BJ (cell line): ENCODE measurements around the gene ROPN1. TPM values are rescaled to one million over a fixed set of nuclear protein-coding genes. Genes with fewer than 3 reads are reported as not detected.

Experiments
- CTCF ChIA-PET: fragments of 350-600 bp; formaldehyde crosslinking; extraction: SDS; loops from one replicate; lab custom pipeline; 2021; ENCODE audit warnings: antibody characterized with exemption, inconsistent platforms; lab: Yijun Ruan, JAX
- POLR2A ChIA-PET: fragments of 300-600 bp; sonication (Branson Sonifier 250); formaldehyde crosslinking; extraction: SDS; loops from one replicate; lab custom pipeline; 2021; ENCODE audit warnings: antibody characterized with exemption; lab: Charles Lee
- DNase-seq: peaks from one replicate; pipeline ENCODE4 v3.0.0-alpha.2; 2011; ENCODE audit warnings: low read depth
- H3K27me3 ChIP-seq: 2 replicates; pipeline ENCODE4 v1.6.0; 2011; ENCODE audit warnings: low read length; ENCODE audit not compliant: control insufficient read depth, insufficient read depth
- H3K36me3 ChIP-seq: 2 replicates; pipeline ENCODE4 v1.5.1; 2011; ENCODE audit warnings: low read length; ENCODE audit not compliant: control insufficient read depth, insufficient read depth
- H3K4me3 ChIP-seq: 2 replicates; pipeline ENCODE4 v1.5.1; 2011; ENCODE audit warnings: low read depth, mild to moderate bottlenecking, control low read depth, low read length
- polyA plus RNA-seq: library from polyadenylated mRNA; depleted of rRNA; stranded (reverse); fragments of >200 nt; gene quantifications from 2 replicates; pipeline ENCODE4 v1.2.3, GENCODE V29; 2011
- TF ChIP-seq, protein P1 (sequence below): IDR thresholded peaks from 2 replicates; pipeline ENCODE4 v1.5.1; 2011; ENCODE audit warnings: low read depth, mild to moderate bottlenecking, control low read depth, inconsistent platforms, low read length, moderate library complexity; ENCODE audit not compliant: insufficient read depth

Gene ROPN1
- polyA plus RNA-seq, 1 experiment, result not detected

DNA sequence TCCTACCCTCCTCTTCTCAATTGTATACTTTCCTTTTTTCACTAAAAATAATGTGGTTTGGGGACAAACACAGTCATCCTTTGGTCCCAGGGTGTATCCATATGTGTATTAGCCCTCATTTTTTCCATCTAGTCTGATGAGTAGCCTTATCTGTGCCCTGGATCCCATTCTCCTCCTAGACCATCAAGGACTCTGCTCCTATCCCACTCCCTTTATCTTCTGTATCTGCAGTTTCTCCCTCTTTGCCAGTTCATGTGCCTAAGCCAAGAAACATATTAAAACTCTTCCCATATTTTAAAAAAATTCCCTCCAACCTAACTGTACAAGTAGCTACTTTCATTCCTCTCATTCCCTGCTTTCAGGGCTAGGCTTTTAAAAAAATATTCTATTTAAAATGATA, 56.1 kb downstream of the ROPN1 start:
- Histone ChIP-seq H3K36me3 (peaks cover 2% of the 10 kb centered on the region), H3K27me3 (no peaks in the 10 kb centered on the region), H3K4me3 (no peak overlapping the region)
- TF ChIP-seq, protein P1, sequence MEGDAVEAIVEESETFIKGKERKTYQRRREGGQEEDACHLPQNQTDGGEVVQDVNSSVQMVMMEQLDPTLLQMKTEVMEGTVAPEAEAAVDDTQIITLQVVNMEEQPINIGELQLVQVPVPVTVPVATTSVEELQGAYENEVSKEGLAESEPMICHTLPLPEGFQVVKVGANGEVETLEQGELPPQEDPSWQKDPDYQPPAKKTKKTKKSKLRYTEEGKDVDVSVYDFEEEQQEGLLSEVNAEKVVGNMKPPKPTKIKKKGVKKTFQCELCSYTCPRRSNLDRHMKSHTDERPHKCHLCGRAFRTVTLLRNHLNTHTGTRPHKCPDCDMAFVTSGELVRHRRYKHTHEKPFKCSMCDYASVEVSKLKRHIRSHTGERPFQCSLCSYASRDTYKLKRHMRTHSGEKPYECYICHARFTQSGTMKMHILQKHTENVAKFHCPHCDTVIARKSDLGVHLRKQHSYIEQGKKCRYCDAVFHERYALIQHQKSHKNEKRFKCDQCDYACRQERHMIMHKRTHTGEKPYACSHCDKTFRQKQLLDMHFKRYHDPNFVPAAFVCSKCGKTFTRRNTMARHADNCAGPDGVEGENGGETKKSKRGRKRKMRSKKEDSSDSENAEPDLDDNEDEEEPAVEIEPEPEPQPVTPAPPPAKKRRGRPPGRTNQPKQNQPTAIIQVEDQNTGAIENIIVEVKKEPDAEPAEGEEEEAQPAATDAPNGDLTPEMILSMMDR, result no peak
- DNase-seq, result no peak
- ChIA-PET CTCF (interaction anchor here (1.0 kb wide), 1 partner anchor 10 kb away, joined by 3 read pairs; no protein-coding TSS in a partner anchor), POLR2A (interaction anchor here (0.5 kb wide), 1 partner anchor 62 kb away, joined by 3 read pairs; no protein-coding TSS in a partner anchor)

- CTCF ChIA-PET, result no interaction called here
- POLR2A ChIA-PET, result no interaction called here
- Histone ChIP-seq H3K36me3 (peaks cover 6% of the 10 kb centered on the region), H3K4me3 (no peak overlapping the region), H3K27me3 (no peaks in the 10 kb centered on the region)
- no peak for DNase-seq
- TF ChIP-seq, protein P1, result no peak
Measured at GRCh38 chr3:123934250-123934649, 57.7 kb downstream of the ROPN1 start.

DNA sequence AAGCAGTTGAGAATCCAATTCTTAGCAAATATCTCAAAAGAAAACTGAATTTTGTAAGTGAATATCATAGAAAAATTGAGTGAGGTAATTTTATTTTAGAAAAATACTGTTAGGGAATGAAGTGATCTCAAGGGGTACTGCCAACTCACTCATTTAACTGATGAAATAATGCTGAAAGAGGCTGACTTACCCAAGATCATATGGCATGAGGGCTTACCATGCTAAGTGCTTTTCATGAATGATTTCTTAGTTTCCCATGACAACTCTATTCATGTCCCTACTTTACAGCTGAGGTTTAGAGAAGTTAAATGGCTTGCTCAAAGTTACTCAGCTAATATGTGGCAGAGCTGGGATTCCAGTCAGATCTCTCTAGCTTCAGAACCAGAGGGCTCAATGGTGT, 61.5 kb downstream of the ROPN1 start:
- H3K36me3 ChIP-seq, result peaks cover 6% of the 10 kb centered on the region

GRCh38 chr3:123929325-123929724, 62.6 kb downstream of the ROPN1 start:
- ChIA-PET CTCF (interaction anchor here (1.1 kb wide), 1 partner anchor 11 kb away, joined by 4 read pairs; no protein-coding TSS in a partner anchor), POLR2A (interaction anchor here (1.0 kb wide), 1 partner anchor 12 kb away, joined by 3 read pairs; no protein-coding TSS in a partner anchor)
- peaks cover 6% of the 10 kb centered on the region for H3K36me3 ChIP-seq
- H3K4me3 ChIP-seq, result no peak overlapping the region
- DNase-seq, result no peak
- TF ChIP-seq, protein P1, result no peak
- no peaks in the 10 kb centered on the region for H3K27me3 ChIP-seq

More for the DNA sequence above, 61.5 kb downstream of the ROPN1 start:
- Histone ChIP-seq H3K27me3 (no peaks in the 10 kb centered on the region), H3K4me3 (no peak overlapping the region)
- CTCF ChIA-PET, result no interaction called here
- TF ChIP-seq, protein P1, result no peak
- DNase-seq, result no peak
- POLR2A ChIA-PET, result no interaction called here

DNA sequence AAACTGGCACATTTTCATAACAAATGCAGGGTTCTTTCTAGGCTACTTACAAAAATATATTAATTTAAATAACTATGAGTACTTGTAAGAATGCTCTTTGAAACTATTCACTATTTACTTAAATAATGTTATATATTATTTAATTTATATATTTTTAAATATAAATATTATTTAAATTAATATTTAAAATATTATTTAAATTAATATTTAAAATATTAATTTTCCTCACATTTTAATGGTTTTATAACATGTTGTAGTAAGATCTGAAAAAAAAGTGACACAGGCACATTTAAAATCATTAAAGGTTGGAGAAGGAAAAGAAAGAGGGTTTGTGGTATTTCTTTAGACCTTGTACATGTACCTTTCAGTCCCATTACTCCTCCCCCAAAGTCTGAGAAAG, 65.5 kb downstream of the ROPN1 start:
- no peaks in the 10 kb centered on the region for H3K27me3 ChIP-seq
- no peak for DNase-seq
- H3K36me3 ChIP-seq, result peaks cover 4% of the 10 kb centered on the region
- no peak overlapping the region for H3K4me3 ChIP-seq
- CTCF ChIA-PET, result interaction anchor here (0.8 to 1.6 kb wide), 2 partner anchors 10 to 274 kb away, joined by 3 to 4 read pairs; no protein-coding TSS in a partner anchor
- POLR2A ChIA-PET, result no interaction called here
- TF ChIP-seq, protein P1, result no peak
